ENCODE results near the gene TGM2. TPM values are rescaled to one million over a fixed set of nuclear protein-coding genes. Genes with fewer than 3 reads are reported as not detected.

TGM2 gene
- total RNA-seq, 1 donor from 2014 or later, result 792 TPM

DNA sequence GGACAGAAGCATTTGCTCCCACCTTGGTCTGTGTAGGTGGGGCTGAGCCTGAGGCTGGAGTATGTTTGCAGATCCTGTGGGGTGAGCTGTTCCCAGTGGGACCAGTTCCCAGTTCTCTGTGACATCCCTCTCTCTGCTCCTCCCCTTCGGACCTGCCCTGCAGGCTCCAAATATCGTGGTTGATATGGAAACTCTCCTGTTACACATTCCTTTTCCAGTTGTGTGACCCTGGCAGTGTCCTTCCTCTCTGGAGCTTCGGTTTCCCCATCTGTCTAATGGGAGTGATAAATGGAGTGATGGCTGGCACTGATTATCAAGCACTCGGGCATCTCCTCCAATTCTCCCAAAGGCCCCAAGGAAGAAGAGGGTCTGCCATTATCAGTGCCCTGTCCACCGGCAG lies 15.7 kb upstream of the TGM2 start:
- intact Hi-C loops (cut with DNase I), result no loop called here
- no peak for DNase-seq (ENCODE audit: low spot score)

DNA sequence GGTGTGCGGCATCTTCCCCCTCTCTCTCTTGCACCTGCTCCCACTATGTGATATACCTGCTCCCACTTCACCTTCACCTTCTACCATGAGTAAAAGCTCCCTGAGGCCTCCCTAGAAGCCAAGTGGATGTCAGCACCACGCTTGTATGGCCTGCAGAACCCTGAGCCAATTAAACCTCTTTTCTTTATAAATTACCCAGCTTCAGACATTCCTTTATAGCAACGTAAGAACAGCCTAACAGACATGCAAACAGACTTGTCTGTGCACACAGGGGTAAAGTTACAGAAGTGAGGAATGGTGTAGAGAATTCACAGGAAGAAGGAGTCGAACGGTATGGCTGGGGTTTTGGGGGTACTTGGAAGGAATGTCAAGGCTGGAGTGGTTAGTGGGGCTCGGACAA lies 14.8 kb upstream of the TGM2 start:
- DNase-seq (ENCODE audit: low spot score), result no peak
- intact Hi-C loops (cut with DNase I), result no loop called here

DNA sequence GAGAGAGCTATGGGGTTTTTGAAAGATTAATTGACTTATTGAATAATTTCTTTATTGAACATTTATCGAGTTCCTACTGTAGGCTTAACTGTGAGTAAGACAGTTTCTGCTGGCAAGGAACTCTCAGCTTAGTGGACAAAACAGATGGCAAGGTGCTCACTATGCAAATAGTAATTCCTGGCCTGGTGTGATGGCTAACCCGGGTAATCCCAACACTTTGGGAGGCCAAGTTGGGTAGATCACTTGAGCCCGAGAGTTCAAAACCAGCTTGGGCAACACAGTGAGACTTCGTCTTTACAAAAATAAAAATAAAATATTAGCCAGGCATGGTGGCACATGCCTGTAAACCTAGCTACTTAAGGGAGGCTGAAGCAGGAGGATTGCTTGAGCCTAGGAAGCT lies 13.5 kb upstream of the TGM2 start:
- intact Hi-C loops (cut with DNase I), result no loop called here

GRCh38 chr20:38178065-38178491 lies 13.0 kb upstream of the TGM2 start:
- intact Hi-C loops (cut with DNase I), result no loop called here

More for the DNA sequence above, 13.5 kb upstream of the TGM2 start:
- no peak for DNase-seq (ENCODE audit: low spot score)

GRCh38 chr20:38177201-38177600 lies 12.1 kb upstream of the TGM2 start:
- peak; percentile 24 for DNase-seq (ENCODE audit: low spot score)
- intact Hi-C loops (cut with DNase I), result no loop called here

More at GRCh38 chr20:38178065-38178491, 13.0 kb upstream of the TGM2 start:
- peak; percentile 59 for DNase-seq (ENCODE audit: low spot score)

- intact Hi-C loops (cut with DNase I), result no loop called here
Measured at GRCh38 chr20:38175304-38176180, 10.5 kb upstream of the TGM2 start.

DNA sequence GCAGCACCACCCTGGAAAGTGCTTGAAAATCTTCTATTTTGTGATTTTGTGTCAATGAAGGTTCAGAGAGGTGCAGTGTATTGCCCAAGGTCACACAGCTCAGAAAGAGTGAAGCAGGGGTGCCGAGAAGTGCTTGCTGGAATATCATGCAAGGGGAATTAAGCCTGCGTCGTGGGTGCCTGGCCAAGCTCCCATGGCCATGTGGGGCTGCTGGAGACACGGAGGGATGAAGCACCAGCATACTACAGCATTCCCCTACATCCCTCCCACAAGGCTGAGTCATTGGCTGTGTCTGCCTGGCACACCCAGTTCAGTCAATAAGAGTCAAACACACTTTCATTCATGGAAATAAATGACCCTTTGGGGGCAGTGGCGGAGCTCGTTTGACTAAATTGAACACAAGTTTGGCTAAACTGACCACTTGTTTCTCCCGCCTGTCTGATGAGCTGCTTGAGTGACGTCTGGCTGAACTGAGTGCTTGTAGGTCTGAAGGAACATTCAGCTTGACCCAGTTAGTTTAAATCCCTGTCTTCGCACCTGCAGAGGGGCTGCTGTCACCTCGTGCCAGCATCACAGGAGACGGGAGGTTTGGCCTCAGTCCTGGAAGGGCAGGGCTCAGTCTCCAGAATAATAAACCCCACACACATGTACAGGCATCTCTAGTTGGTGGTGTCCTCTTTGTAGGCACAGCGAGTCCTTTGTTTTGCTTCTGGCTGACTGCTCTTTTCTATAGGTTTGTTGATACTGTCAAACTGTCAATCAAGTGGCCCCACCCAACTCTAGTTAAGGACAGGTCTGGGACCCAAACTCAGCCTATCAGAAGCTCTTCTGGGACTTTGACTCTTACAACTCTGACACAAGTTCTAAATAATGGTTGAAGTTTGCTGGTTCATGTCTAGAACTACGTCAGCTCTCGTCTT lies 8.4 kb upstream of the TGM2 start:
- intact Hi-C loops (cut with DNase I), result no loop called here
- no peak for DNase-seq (ENCODE audit: low spot score)

More at GRCh38 chr20:38175304-38176180, 10.5 kb upstream of the TGM2 start:
- no peak for DNase-seq (ENCODE audit: low spot score)

DNA sequence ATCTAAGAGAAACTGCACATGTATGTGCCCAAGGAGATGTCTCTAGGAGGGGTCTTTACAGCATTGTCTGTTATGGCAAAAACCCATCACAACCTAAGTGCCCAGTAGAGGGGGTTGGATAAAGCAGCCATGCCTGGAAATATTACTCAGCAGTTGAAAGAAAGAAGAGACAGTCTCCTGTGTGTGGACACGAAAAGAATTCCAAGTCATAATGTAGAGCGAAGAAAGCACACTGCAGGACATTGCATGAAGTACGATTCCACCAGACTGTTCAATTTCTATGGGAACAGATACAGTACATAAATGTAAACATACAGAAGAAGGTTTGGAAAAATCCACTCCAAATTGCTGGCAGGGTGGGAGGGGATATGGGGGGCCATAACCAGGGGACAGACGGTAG lies 7.3 kb upstream of the TGM2 start:
- DNase-seq (ENCODE audit: low spot score), result no peak
- intact Hi-C loops (cut with DNase I), result no loop called here

DNA sequence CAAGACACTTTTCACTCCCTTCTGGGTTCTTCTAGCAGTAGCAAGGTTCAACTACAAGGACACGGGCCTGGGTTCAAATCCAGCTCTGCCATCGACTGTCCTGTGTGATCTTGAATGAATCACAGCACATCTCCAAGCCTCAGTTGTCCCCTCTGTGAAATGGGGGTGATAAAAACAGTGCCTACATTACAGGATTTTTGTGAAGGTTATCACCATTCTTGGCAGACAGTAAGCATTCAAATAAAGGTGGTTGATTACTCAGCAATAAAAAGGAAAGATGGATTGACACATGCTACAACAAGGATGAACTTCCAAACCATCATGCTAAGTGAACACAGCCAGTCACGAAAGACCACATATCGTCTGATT lies 6.6 kb upstream of the TGM2 start:
- DNase-seq (ENCODE audit: low spot score), result no peak
- intact Hi-C loops (cut with DNase I), result loop anchor here (2.0 kb wide), 1 partner anchor 47 kb away; no protein-coding TSS in a partner anchor

DNA sequence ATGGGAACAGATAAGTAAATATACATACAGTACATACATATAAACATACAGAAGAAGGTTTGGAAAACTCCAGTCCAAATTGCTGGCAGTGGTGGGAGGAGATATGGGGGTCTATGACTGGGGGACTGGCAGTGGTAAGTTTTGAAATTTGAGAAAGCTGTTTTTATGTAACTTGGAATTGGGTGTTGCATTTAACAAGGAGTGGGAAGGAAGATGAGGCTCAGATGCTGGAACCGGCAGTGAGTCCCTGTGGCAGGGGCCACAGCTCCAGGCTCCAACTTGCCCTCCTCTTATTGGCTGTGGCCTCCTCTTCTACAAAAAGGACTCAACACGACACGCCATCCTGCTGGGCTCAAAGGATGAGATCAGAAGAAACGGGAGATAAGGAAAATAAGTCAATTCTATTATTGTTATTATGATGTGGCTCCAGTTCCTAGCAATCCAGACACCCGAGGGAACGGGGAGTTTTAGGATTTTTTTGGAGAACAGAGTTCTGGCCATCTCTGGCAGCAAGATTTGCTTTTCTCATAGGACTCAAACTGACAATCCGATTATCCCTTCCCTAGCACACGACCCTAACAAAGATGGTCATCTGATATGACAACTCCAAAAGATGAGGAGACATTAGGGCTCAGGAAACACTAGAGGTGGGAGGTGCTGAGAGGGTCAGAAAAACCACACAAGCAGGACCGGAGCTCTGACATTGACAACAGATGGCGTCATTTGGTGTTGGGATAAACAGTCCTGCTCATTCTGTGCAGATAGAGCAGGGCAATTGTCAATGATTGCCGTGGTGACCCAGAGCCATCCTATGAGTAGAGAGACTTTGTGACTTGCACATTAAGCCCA lies 6.0 kb upstream of the TGM2 start:
- intact Hi-C loops (cut with DNase I), result loop anchor here (2.0 kb wide), 1 partner anchor 48 kb away; no protein-coding TSS in a partner anchor
- no peak for DNase-seq (ENCODE audit: low spot score)

- intact Hi-C loops (cut with DNase I), result loop anchor here (2.0 kb wide), 1 partner anchor 48 kb away; no protein-coding TSS in a partner anchor
- no peak for DNase-seq (ENCODE audit: low spot score)
Measured at GRCh38 chr20:38170219-38170825, 5.3 kb upstream of the TGM2 start.

GRCh38 chr20:38169636-38170193 lies 4.6 kb upstream of the TGM2 start:
- no peak for DNase-seq (ENCODE audit: low spot score)
- intact Hi-C loops (cut with DNase I), result loop anchor here (2.0 kb wide), 1 partner anchor 49 kb away; no protein-coding TSS in a partner anchor

DNA sequence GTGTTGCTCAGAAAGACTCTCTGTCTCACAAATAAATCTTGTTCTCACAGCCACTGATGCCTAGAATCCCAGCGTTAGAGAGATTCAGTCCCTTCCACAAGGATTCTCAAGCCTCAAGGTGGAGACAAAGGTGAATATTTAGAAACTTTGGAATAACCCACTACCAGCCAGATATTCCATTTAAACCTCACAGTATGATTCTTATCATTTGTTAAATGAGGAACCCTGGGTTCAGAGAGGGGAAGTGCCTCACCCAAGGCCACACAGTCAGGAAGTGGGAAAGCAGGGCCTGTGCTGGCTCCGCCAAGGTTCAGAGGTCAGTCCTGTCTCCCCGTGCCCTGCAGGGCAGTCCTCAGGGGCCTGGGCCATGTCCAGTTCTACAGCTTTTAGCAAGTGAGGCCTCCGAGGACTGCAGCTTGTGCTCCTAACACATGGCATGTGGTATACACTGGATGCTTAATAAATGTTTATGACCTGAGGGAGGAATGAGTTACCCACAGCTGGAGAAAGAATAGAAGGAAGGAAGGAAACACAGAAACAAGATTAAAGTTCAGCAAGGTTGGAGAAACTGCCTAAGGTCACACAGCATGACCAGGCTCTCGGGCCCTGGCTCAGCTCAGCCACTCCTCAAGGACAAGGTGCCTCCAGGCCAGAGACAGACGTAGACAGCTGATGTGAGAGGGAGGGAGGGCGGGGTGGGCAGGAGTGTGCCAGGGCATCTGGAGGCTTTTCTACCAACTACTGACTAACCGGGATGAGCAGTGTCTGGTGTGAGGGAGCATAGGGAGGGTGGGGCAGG lies 3.9 kb upstream of the TGM2 start:
- peak; percentile 86 for DNase-seq (ENCODE audit: low spot score)
- intact Hi-C loops (cut with DNase I), result no loop called here

- intact Hi-C loops (cut with DNase I), result no loop called here
- peak; percentile 88 for DNase-seq (ENCODE audit: low spot score)
Measured at GRCh38 chr20:38167851-38168760, 3.0 kb upstream of the TGM2 start.

DNA sequence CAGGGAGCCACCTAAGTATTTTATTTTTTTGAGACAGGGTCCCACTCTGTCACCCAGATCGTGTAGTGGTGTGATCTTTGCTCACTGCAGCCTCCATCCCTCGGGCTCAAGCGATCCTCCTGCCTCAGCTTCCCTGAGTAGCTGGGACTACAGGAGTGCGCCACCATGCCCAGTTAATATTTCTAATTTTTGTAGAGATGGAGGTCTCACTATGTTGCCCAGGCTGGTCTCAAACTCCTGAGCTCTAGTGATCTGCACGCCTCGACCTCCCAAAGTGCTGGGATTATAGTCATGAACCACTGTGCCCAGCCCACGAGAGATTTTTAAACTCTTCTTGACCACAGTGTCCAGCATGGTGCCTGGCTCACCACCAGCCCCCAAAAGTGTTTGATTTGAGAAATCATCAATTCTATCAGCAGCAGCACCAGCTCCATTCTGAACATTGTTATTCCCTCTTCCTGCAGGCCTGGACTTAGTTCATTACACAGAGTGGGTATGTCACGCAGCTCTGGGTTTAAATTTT lies 2.3 kb upstream of the TGM2 start:
- intact Hi-C loops (cut with DNase I), result no loop called here
- no peak for DNase-seq (ENCODE audit: low spot score)

DNA sequence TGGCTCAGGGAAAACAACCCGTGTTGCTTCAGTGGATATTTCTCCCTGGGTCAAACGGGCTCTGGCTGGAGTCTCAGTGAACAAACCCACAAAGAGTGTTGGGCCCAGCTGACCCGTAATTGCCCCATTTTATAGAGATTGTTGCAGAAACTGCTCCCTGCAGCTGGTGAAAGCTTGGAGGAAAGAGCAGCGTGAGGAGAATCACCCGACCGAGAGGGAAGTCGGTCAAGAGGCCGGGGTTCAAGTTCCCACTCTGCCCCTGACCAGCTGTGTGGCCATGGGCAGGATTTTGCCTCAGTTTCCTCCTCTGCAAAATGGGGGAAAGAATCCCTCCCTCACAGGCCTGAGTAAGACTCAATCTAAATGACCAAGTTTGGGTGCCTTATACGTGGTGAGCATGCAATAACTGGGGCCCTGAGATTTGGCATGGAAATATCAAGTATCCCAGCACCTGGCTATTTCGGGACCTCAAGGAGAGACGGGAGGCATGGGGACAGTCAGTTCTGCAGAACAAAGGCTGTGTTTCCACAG lies 1.7 kb upstream of the TGM2 start:
- no peak for DNase-seq (ENCODE audit: low spot score)
- intact Hi-C loops (cut with DNase I), result no loop called here
